Measurements from ENCODE around the gene HOXD3.

Gene HOXD3

DNA sequence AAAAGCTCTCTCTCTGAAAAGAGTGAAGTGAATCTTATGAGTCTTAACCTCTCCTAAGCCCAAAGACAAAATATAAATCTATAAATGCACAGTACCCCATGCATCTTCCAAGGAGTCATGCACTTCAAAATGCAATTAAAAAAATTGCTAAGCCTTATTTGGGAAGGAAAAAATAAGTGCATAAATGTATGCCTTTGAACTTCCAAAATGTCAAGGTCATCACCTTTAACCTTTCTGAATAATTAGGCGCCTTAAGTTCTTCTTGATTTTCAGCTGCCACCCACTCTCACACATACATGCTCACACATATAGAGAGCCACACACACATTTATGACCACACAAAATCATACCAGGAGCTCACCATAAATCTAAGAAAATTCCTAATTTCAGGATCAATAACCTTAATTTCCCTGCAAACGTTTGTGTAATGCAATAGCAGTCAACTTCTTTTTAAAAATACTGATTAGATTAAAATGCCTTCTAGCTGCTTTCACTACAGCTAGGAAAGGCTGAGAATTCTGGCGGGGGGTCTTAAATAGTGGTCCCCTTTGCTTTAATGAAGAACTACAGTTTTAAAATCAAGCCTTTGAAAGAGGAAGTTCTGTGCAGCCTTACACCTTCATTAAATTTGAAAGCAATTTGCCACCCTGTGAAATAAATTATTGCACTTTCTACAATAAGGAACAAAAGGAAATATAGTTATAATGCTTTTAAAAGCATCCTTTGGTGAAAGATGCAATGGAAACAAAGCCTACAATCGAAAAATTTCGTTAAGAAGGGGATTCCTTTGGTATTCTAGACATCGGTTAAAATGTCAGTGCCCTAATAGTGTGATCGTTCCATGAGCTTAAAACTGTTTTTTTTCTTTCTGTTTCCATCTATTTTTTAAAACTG is 46.4 kb upstream of the HOXD3 start:
- Histone ChIP-seq H3K9me2 (replicated peaks; ENCODE audit: insufficient read depth, low read length) (no peaks in the 10 kb centered on the region), H3K36me3 (replicated peaks; ENCODE audit: insufficient read depth, low read length) (no peaks in the 10 kb centered on the region), H3K79me2 (ENCODE audit: low read length) (no peaks in the 10 kb centered on the region), H2AFZ (ENCODE audit: low read length) (no peak overlapping the region), H3K9ac (ENCODE audit: low read length) (no peak overlapping the region), H4K20me1 (ENCODE audit: insufficient read depth, low read length) (no peaks in the 10 kb centered on the region), H3F3A (ENCODE audit: insufficient read depth, low read length) (no peaks in the 10 kb centered on the region), H3K27ac (ENCODE audit: low read length) (no peak overlapping the region), H3K4me1 (ENCODE audit: low read length) (no peaks in the 10 kb centered on the region), H3K4me2 (ENCODE audit: low read depth, low read length) (peak overlapping the region; percentile 31), H3K27me3 (replicated peaks; ENCODE audit: insufficient read depth, low read length) (peaks cover 64% of the 10 kb centered on the region), H3K4me3 (ENCODE audit: low read length) (no peak overlapping the region), H3K9me3 (replicated peaks; ENCODE audit: insufficient read depth, low read length) (no peaks in the 10 kb centered on the region)
- TF ChIP-seq EZH2 (optimal IDR thresholded peaks at IDR 0.05; ENCODE audit: low read depth, low read length) = no peak
- no peak for TF ChIP-seq EZH2phosphoT487 (IDR thresholded peaks at IDR 0.05; ENCODE audit: low read length)
- TF ChIP-seq, protein P1, sequence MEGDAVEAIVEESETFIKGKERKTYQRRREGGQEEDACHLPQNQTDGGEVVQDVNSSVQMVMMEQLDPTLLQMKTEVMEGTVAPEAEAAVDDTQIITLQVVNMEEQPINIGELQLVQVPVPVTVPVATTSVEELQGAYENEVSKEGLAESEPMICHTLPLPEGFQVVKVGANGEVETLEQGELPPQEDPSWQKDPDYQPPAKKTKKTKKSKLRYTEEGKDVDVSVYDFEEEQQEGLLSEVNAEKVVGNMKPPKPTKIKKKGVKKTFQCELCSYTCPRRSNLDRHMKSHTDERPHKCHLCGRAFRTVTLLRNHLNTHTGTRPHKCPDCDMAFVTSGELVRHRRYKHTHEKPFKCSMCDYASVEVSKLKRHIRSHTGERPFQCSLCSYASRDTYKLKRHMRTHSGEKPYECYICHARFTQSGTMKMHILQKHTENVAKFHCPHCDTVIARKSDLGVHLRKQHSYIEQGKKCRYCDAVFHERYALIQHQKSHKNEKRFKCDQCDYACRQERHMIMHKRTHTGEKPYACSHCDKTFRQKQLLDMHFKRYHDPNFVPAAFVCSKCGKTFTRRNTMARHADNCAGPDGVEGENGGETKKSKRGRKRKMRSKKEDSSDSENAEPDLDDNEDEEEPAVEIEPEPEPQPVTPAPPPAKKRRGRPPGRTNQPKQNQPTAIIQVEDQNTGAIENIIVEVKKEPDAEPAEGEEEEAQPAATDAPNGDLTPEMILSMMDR (IDR thresholded peaks at IDR 0.05; ENCODE audit: low read length) = no peak
- DNase-seq = no peak

GRCh38 chr2:176111309-176111663 is 45.8 kb upstream of the HOXD3 start:
- Histone ChIP-seq H3K9ac (ENCODE audit: low read length) (no peak overlapping the region), H3K4me2 (ENCODE audit: low read depth, low read length) (peak overlapping the region; percentile 31), H3K4me3 (ENCODE audit: low read length) (no peak overlapping the region), H4K20me1 (ENCODE audit: insufficient read depth, low read length) (no peaks in the 10 kb centered on the region), H3K4me1 (ENCODE audit: low read length) (no peaks in the 10 kb centered on the region), H3K79me2 (ENCODE audit: low read length) (no peaks in the 10 kb centered on the region), H3K27ac (ENCODE audit: low read length) (no peak overlapping the region), H3K27me3 (replicated peaks; ENCODE audit: insufficient read depth, low read length) (peaks cover 63% of the 10 kb centered on the region), H3K9me3 (replicated peaks; ENCODE audit: insufficient read depth, low read length) (no peaks in the 10 kb centered on the region), H3K36me3 (replicated peaks; ENCODE audit: insufficient read depth, low read length) (no peaks in the 10 kb centered on the region), H3F3A (ENCODE audit: insufficient read depth, low read length) (no peaks in the 10 kb centered on the region), H2AFZ (ENCODE audit: low read length) (no peak overlapping the region), H3K9me2 (replicated peaks; ENCODE audit: insufficient read depth, low read length) (no peaks in the 10 kb centered on the region)
- peak; percentile 34 for DNase-seq
- TF ChIP-seq, protein P1 (IDR thresholded peaks at IDR 0.05; ENCODE audit: low read length) = peak; percentile 87
- TF ChIP-seq EZH2phosphoT487 (IDR thresholded peaks at IDR 0.05; ENCODE audit: low read length) = no peak

DNA sequence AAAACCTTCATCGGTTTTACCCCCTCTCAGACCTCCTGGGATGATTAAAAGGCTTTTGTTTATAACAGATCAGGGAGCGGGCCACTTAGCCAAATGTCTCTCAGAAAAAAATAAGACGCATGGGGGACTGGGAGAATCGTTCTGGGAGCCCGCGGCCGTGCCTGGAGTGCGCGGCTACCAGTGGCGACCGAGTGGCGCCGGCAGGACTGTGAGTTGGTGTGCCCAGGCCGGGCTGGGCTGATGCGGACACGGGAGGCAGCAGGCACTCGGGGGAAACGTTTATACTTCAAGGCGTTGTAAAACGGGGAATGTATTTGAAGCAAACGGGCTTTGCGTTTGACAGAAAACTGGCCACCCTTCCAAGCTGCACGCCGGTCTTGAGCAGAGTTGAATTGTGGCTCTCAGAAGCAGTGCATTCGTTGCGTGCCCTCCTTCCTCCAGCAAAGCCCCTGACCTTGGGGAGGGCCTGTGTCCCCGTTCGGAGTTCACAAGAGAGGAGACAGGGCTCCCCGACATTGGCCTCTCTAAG is 45.2 kb upstream of the HOXD3 start:
- H3K9me2 ChIP-seq (replicated peaks; ENCODE audit: insufficient read depth, low read length) = no peaks in the 10 kb centered on the region
- H3F3A ChIP-seq (ENCODE audit: insufficient read depth, low read length) = no peaks in the 10 kb centered on the region
- TF ChIP-seq EZH2 (optimal IDR thresholded peaks at IDR 0.05; ENCODE audit: low read depth, low read length) (no peak), EZH2phosphoT487 (IDR thresholded peaks at IDR 0.05; ENCODE audit: low read length) (no peak)
- TF ChIP-seq, protein P1 (IDR thresholded peaks at IDR 0.05; ENCODE audit: low read length) = no peak
- H3K4me3 ChIP-seq (ENCODE audit: low read length) = no peak overlapping the region
- no peaks in the 10 kb centered on the region for H3K4me1 ChIP-seq (ENCODE audit: low read length)
- H3K27ac ChIP-seq (ENCODE audit: low read length) = no peak overlapping the region
- H3K9me3 ChIP-seq (replicated peaks; ENCODE audit: insufficient read depth, low read length) = no peaks in the 10 kb centered on the region
- DNase-seq = no peak
- H3K27me3 ChIP-seq (replicated peaks; ENCODE audit: insufficient read depth, low read length) = peaks cover 68% of the 10 kb centered on the region
- no peaks in the 10 kb centered on the region for H3K79me2 ChIP-seq (ENCODE audit: low read length)
- H3K4me2 ChIP-seq (ENCODE audit: low read depth, low read length) = peak overlapping the region; percentile 31; the same call in 1 of the 2 replicates
- no peak overlapping the region for H2AFZ ChIP-seq (ENCODE audit: low read length)
- no peaks in the 10 kb centered on the region for H3K36me3 ChIP-seq (replicated peaks; ENCODE audit: insufficient read depth, low read length)
- H4K20me1 ChIP-seq (ENCODE audit: insufficient read depth, low read length) = no peaks in the 10 kb centered on the region
- H3K9ac ChIP-seq (ENCODE audit: low read length) = no peak overlapping the region
